Stimulated activated CD8-positive, alpha-beta memory T cell treated with anti-CD3 and anti-CD28 coated beads, Interleukin-15, amount 100 ng/mL, for 1 hour (primary cell): Measurements from ENCODE around the gene MMEL1.
"Not testable (repeated sequence)": the region's sequence is repeated elsewhere in the genome, so short reads cannot be mapped to it uniquely, and the experiment has no call there.

Source experiments
- DNase-seq: peaks from one replicate; pipeline ENCODE4 v3.0.0-alpha.2; 2020; ENCODE audit warnings: low read depth

The MMEL1 gene

DNA sequence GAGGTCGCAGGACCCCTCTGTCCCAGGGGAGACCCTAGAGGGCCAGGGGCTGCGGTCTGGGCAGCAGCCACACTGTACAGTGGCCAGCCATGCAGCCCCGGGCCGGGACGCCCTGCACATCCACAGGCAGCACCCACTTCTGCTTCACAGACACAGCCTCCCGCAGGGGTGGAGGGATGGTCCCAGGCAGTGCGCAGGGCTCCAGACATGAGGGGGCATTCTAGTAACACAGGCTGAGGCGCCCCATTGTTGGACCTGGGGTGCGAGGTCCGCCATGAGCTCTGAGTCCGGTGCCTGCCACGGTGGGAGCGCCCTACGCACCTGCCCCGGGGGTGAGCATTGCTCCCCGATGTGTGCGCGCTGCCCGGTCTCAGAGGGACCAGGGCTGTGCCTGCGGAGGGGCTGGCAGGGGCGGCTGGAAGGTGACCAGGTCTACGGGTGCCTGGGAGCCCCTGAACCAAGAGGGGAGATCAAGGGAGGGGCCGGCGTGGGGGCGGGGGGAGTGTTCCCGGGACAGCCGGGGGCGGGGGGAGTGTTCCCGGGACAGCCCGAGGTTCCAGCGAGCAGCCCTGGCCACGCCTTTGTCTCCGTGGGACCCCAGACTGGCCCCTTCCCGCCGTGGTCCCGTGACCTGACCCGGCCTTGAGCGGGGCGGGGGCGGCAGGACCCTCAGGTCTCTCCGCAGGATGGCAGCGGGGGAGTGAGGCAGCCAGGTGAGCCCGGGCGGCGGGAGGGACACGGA is 4.5 kb downstream of the MMEL1 start:
- DNase-seq: no peak

DNA sequence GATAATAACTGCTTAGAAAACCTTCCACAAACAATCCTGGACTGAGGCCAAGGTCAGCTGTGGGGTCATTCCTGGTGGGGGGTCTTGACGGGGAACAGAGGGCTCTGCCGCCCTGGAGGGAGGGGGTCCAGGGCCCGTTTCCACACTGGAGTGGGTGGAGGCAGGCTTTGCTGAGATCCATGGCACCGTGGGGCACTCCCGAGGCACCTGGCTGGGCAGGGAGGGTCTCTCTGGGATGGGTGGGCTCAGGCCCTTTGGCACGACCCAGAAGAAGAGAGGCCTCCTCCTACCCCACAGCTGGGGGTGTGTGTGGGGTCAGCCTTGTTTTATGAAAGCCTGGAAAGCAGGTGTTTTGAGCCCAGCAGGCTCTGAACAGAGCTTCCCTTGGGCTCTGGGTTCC is 5.1 kb downstream of the MMEL1 start:
- DNase-seq: no peak

DNA sequence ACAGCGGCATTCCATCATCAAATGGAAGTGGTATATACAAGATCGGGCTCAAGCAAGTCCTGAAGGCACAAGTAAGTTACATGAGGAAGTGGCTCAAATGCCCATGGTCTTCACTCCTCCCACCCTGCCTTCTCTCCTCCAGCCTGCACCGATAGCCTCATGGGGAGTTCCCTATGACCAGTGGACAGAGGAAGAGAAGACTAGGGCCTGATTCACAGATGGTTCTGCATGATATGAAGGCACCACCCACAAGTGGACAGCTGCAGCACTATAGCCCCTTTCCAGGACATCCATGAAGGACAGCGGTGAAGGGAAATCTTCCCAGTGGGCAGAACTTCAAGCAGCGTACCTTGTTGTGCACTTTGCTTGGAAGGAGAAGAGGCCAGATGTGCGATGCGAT is 7.1 kb downstream of the MMEL1 start:
- not testable (repeated sequence) for DNase-seq

DNA sequence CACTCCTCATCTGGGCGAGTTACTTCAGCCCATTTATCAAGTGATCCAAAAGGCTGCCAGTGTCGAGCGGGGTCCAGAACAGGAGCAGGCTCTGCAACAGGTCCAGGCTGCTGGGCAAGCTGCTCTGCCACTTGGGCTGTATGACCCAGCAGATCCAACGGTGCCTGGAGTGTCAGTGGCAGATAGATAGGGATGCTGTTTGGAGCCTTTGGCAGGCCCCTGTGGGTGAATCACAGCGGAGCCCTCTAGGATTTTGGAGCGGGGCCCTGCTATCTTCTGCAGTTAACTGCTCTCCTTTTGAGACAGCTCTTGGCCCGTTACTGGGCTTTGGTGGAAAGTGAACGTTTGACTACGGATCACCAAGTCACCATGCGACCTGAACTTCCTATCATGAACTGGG is 7.5 kb downstream of the MMEL1 start:
- no peak for DNase-seq

DNA sequence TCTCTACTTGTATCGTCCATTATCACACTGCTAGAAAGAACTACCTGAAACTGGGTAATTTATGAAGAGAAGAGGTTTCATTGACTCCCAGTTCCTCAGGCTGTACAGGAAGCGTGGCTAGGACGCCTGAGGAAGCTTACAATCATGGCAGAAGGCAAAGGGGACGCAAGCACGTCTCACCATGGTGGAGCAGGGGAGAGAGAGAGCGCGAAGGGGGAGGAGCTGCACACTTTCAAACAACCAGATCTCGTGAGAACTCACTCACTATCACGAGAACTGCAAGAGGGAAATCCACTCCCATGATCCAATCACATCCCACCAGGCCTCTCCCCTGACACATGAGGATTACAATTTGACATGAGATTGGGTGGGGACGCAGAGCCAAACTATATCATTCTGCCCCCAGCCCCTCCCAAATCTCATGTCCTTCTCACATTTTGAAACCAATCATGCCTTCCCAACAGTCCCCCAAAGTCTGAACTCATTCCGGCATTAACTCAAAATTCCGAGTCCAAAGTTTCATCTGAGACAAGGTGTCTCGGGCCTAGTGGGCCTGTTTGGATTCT is 8.0 kb downstream of the MMEL1 start:
- DNase-seq: no peak

DNA sequence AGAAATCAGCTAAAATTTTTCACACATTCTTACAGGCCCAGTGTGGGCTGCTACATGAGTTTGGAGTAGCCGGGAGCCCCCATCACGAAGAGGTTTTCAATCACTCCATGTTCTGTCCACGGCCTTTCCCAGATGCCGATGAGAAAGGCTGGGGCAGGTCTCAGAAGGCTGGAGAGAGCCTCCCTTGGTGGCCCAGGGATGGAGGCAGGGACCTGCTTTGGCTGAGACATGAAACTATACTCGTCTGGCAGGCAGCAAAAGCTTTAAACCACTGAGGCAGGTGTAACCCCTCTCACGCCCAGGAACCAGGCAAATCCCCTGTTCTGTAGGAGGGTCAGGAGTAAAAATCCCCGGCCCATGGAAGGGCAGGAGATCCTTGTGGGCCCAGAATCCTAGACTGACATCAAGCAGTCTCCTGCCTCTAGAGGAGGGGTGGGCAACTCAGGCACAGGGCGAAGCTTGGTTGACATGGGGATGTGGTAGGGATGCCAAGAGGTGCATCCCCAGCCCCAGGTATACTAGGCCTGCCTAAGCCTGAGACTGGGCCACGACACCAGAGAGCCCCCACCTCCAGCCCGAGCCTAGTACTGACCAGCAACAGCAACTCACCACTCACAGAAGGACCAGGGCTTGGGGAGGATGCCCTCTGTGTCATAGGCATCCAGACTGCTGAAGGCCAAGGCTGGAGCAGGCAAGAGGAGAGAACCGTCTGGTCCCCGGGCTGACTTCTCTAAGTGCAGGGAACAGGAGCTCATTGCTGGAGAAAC is 9.1 kb downstream of the MMEL1 start:
- DNase-seq: no peak

DNA sequence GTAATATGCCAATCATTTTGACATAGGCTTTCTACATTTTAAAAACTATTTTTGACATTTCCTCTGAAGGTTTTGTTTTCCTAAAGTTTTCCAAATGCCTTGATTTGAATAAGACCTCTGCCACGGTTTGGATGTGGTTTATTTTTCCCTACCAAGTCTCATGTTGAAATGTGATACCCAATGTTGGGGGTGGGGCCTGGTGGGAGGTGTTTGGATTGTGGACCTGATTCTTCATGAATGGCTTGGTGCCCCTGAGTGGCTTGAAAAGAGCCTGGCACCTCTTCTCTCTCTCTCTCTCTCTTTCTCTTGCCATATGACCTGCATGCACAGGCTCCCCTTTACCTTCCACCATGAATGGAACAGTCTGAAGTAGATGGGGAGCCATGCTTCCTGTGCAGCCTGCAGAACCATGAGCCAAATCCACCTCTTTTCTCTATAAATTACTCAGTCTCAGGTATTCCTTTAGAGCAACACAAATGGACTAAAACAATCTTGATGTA is 14.8 kb downstream of the MMEL1 start:
- no peak for DNase-seq

DNA sequence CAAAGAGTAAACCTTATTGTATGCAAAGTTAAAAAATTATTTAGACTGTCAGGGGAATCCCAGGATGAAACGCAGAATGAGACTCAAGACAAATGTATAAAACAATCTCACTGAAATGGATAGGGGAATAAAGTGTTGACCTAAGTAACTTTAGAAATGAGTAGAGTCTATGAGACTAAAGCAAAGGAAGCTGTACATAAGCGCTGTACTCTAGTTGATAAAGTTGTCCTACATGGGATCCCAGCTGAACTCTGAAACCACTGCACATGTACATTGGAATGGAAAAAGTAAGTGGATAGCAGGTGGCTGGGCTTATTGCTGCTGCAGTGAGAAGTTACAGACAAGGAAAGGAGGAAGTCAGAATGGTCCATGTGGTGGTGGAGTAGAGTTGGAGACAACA is 18.7 kb downstream of the MMEL1 start:
- DNase-seq: no peak

DNA sequence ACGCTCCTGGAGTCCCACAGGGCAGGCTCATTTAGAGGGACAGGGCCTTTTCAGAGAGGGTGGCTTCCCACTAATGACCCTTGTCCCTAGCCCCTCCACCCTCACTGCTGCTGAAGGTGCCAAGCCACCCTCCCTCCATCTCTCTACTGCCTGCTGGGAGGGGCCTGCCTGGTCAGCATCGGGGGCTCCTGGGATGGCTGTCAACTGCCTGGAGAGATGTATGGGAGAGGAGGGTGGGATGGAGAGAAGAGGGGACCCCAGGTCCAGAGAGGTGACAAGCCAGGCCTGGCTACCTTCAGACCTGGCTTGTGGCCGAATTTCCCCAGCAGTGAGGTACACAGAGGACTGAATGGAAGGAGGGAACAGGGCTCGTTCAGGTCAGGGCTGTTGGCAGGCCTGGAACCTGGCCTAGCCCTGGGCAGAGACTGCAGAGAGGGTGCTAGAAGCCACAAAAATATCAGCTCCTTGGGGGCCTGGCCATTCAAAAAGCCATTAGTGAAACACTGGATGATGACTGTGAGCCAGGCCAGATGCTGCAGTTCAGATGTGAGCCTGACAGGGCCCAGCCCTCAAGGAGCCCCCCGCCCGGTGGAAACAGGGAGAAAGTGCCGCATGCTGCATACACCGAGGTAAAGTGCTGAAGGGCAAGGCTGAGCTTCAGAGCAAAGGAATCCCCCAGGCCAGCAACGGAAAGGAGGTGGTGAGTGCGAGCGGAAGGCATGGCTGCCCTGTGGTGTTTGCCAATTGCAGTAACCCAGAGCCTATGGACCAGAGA is 20.0 kb downstream of the MMEL1 start:
- no peak for DNase-seq

DNA sequence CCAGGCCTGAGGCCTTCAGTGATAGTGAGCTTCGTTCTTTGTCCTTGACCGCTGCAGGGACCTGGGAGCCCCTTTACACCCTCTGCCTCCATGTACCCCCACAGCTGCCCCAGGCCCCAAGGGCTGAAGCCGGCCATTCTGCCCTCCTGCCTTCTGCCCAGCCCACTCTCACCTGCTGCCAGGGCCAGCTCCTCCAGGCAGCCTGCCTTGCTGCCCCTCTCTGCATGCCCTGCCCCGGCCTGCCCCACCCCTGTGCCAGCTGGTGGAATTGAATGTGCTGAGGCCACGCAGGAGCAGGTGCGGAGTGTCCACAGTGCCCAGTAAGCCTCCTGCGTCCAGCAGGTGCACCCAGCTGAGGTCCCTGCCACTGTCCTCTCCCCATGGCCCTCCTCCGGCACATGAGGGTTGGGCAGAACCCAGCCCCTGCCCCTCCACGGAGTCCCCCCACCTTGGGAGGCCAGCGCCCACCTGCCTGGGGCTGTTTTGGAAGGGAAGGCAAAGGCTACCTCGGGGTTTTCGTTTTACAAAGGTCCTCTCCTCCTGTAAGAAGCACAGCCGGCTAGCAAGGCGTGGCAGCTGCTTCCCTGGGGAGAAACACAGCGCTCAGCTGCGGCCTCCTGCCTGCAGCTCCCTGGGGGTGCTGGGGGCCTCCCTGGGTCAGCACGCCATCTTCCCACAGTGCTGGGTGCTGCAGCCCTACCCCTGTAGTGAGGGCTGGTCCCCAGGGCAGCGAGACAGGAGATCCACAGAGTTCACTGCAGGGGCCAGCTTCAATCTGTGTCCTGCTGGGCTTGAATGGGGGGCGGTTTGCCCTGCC is 21.0 kb downstream of the MMEL1 start:
- DNase-seq: no peak

DNA sequence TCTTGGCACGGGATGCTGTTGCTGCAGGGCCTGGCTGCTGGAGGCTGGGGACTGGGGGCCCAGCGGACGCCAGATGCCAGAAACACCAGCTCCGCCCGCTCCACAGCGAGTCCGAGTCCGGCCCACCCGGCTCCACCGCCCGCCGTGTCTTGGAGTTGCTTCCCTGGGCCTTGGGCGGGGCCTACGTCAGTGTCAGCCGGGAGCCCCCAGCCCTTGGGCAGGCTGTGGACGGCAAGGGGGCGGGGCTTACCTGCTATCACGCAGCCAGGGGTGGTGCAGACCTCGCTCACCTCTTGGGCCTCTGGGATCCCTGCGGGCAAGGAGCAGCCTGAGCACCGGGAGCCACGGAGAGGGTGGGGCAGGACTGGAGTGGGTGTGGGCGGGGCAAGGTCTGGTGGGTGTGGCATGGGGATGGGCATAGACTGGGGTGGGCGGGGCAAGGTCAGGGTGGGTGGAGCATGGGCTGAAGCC is 21.8 kb downstream of the MMEL1 start:
- no peak for DNase-seq

DNA sequence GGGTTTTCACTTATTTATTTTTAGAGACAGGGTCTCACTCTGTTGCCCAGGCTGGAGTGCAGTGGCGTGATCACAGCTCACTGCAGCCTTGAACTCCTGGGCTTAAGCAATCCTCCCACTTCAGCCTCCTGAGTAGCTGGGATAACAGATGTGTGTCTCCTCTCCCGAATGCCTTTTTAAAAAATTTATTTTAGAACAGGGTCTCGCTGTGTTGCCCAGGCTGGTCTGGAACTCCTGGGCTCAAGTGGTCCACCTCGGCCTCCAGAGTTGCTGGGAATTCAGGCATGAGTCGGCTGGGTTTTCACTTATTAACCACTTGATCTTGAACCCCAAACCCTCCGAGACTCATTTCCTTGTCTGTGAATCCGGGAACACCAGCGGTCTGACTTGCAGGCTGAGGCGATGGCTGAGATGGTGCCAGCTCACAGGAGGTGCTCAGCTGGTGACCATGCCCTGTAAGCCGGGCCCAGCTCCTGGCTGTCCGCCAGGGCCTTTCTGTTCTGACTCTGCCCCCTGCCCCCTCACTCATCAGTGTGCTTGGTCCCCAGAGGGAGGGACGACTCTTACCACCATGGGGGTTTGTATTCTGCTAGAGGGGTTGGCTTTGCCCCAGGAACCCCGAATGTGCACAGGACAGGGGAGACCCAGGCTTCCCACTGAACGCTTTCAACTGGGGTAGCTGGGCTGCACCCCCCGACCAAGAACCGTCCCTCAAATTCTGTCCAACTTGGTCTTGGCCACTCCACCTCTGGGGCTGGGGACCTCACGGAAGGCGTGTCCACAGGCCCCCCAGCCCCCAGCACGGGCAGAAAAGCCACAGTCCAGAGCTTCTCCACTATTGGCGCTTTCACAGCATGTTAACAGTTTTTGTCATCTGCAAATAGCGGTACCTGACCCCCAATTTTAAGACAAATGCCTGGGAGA is 22.5 kb downstream of the MMEL1 start:
- no peak for DNase-seq

DNA sequence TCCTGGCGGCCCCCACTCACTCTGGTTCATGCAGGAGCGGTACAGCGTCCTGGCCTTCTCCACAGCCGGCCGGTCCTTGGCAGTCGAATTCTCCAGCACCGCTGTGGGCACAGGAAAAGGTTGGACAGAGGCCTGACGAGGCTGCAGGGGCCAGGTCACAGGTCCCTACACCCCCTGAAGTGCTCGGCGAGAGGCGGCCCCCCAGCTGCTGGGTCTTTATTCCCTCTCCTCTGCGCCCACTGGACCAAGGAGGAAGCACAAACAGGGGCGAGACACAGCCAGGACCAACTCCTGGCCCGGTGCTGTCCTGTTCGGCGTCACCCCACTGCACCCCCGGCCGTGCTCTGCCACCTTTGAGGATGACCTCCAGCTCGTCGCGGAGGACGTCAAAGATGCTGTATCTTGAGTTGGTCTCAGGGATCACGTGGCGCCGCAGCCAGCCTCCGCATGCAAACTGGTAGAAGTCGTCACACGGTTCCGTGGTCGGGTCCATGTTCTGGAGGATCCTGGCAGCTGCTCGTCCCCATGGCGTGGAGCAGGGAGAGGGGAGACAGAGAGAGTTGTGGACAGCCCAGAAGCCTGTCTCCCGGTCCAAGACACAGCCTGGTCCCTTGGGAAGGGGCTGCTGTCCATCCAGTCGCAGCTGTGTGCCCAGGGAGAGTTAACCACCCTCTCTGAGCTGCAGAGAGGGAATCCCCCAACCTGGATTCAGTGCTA is 23.3 kb downstream of the MMEL1 start:
- DNase-seq: no peak

DNA sequence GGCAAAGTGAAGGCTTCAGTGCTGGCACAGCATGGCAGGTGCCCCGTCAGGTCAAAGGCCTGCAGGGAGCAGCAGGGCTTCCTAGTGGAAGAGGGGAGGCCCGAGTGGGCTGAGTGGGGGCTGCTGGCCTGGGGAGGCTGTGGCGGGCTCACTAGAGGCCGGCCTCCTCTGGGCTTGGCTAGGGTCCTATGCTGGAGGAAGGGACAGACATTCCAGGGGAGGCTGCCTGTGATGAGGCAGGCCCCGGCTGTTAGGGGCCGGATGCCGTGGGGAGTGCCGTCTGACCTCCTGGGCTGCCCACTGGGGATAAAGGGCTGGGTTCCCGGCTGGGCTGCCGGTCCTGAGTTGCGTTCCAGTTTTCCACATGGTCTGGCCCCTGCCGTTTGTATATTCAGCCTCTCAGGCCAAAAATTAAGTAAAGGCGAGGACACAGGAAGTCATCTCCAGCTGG is 25.1 kb downstream of the MMEL1 start:
- no peak for DNase-seq

DNA sequence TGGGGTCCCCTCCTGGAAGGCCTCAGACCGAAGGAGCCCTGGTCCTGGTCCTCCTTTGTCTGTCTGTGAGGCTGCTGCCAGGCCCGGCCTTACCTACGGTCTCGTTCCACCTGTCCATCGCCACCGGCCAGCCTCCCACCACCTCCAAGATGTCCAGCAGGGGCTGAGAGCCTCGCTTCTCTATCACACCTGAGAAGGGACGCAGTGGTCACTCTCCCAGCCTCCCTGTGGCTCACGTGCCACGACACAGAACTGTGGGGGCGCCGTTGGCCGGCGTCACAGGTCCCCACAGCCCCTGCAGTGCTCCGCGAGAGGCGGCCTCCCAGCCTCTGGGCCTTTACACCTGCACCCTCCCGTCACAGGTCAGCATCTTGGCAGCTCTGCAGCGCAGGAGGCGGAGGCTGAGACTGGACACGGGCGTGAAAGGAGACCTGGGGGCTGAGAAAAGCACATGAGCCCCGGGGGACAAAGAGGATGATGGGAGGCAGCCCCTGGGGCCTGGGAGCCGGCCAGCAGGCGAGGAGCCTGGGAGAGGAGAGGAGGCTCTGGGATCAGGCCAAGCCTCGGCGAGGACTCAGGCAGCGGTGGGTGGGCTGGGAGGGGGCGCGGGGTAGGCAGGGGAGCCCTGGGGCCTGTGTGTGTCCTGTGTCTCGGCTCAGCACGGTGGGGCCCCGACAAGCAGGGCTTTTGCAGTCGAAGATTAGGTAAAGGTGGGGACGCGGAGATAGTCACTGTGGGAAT is 25.8 kb downstream of the MMEL1 start:
- DNase-seq: no peak

DNA sequence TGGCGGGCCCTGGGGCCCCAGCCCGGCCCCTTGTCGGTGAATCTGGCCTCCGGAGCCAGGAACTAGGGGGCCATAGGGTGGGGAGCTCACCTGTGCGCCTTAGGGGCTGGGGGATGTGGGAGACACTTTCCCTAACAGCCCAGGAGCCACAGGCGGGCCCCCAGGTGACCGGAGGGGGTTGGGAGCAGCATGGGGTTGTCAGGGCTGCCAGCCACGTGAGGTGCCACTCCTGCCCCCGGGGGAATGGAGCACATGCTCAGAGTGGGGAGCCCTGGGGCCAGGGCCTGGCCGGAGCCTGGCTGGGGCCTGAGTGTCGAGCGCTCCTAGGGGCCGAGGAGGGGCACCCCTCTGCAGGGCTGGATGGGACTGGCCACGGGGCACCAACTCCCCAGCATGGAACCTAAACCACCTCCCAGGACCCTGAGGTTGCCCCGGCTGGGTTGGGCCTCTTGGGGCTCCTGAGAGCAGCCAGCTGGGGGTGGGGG is 26.4 kb downstream of the MMEL1 start:
- DNase-seq: no peak

DNA sequence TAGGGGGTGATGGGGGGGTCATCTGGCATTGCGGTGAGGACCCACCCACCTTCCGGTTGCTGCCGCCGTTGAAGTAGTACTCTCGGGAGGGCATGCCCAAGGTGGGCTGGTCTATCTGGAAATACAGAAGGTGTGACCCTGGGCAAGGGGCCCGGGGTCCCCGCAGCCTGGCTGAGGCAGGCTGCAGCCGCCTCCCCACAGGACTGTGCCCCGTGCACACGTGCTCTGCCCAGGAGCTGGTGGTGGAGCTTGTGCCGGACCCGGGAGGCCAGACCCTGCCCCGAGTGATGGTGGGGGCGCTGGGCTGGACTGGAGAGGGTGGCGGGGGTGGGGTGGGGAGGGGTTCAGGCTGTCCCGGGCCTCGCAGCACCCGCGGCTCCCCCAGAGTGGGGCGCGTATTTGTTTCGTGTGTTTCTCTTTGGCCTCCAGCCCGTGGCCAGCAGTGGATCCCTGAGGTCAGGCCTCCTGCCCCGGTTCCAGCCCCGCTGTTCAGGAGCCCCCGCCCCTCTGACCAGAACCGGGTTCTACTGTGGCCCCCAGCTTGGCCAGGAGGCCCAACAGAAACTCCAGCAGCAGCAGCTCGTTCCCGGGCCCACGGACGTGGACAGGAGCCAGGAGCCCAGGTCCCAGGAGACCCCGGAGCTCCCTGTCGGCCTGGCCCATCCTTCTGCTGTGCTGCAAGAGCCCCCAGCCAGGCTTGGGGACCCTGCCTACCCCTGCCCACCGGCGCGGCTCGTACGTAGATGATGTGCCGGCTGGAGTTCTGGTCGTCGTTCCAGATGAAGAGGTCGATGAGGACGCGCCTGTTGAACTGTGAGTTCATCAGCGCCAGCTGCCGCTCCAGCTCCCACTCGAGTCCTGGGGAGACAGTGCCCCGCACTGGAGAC is 27.1 kb downstream of the MMEL1 start:
- DNase-seq: no peak
